ENCODE data around the gene SLC2A8. TPM values are rescaled to one million over a fixed set of nuclear protein-coding genes. Genes with fewer than 3 reads are reported as not detected.

The SLC2A8 gene
- total RNA-seq, 1 experiment from 2014 or later: 55.7 TPM

GRCh38 chr9:127448112-127448805, 51.3 kb downstream of the SLC2A8 start:
- BruUV-seq (replicated peaks): no TSS peak
- ATAC-seq (no peak), DNase-seq (ENCODE audit: low read depth, low spot score) (no peak)
- ChIA-PET CTCF (no interaction called here), POLR2A (no interaction called here)
- H3K4me1 ChIP-seq (ENCODE audit: control insufficient read depth, insufficient read depth, low read length): peaks cover 20% of the 10 kb centered on the region
- intact Hi-C loops (cut with micrococcal nuclease; ENCODE audit: unreplicated experiment) (no loop called here), in situ Hi-C loops (cut with HindIII; ENCODE audit: low pct_unique_long_range_greater_than_20kb, low sequenced_read_pairs) (no loop called here)
- H3K27ac ChIP-seq (ENCODE audit: low read length): peak overlapping the region; percentile 93
- peaks cover 5% of the 10 kb centered on the region; the same call in 1 of the 2 replicates for H3K9me3 ChIP-seq (ENCODE audit: control insufficient read depth, insufficient read depth, low read depth, low read length)
- no peaks in the 10 kb centered on the region for H3K27me3 ChIP-seq (ENCODE audit: control insufficient read depth, insufficient read depth, low read length)
- H3K36me3 ChIP-seq (ENCODE audit: control insufficient read depth, insufficient read depth, low read length): peaks cover 25% of the 10 kb centered on the region
- TF ChIP-seq POLR2AphosphoS5 (IDR thresholded peaks at IDR 0.05; ENCODE audit: low read depth, low read length): peak; percentile 31
- no peak for TF ChIP-seq TCF7L2 (IDR thresholded peaks at IDR 0.05; ENCODE audit: low read depth, low read length)
- no peak for TF ChIP-seq REST (IDR thresholded peaks at IDR 0.05; ENCODE audit: insufficient read depth in 1 of 2, low read depth in 2 of 2, low read length in 1 of 2)
- TF ChIP-seq CTCF (IDR thresholded peaks at IDR 0.05): no peak
- TF ChIP-seq SIN3A (IDR thresholded peaks at IDR 0.05; ENCODE audit: borderline replicate concordance, insufficient read depth, low read depth, low read length): no peak
- peak overlapping the region; percentile 90 to 91 for H3K4me3 ChIP-seq (ENCODE audit: low read depth in 2 of 2, low read length in 2 of 2)

GRCh38 chr9:127449332-127449966, 52.5 kb downstream of the SLC2A8 start:
- CTCF ChIA-PET: no interaction called here
- Histone ChIP-seq H3K4me3 (ENCODE audit: low read depth in 2 of 2, low read length in 2 of 2) (peak overlapping the region; percentile 90 to 91), H3K27ac (ENCODE audit: low read length) (peak overlapping the region; percentile 93), H3K9me3 (ENCODE audit: control insufficient read depth, insufficient read depth, low read depth, low read length) (peaks cover 3% of the 10 kb centered on the region; the same call in 1 of the 2 replicates), H3K4me1 (ENCODE audit: control insufficient read depth, insufficient read depth, low read length) (peaks cover 20% of the 10 kb centered on the region), H3K36me3 (ENCODE audit: control insufficient read depth, insufficient read depth, low read length) (peaks cover 25% of the 10 kb centered on the region), H3K27me3 (ENCODE audit: control insufficient read depth, insufficient read depth, low read length) (no peaks in the 10 kb centered on the region)
- intact Hi-C loops (cut with micrococcal nuclease; ENCODE audit: unreplicated experiment) (no loop called here), in situ Hi-C loops (cut with HindIII; ENCODE audit: low pct_unique_long_range_greater_than_20kb, low sequenced_read_pairs) (no loop called here)
- DNase-seq (ENCODE audit: low read depth, low spot score): no peak
- ATAC-seq: no peak
- TF ChIP-seq REST (IDR thresholded peaks at IDR 0.05; ENCODE audit: insufficient read depth in 1 of 2, low read depth in 2 of 2, low read length in 1 of 2) (no peak), SIN3A (IDR thresholded peaks at IDR 0.05; ENCODE audit: borderline replicate concordance, insufficient read depth, low read depth, low read length) (no peak), CTCF (IDR thresholded peaks at IDR 0.05) (no peak), TCF7L2 (IDR thresholded peaks at IDR 0.05; ENCODE audit: low read depth, low read length) (no peak), POLR2AphosphoS5 (IDR thresholded peaks at IDR 0.05; ENCODE audit: low read depth, low read length) (no peak)
- POLR2A ChIA-PET: no interaction called here
- BruUV-seq (replicated peaks): no TSS peak

Data from Panc1 (cell line).